Endothelial cell of umbilical vein (primary cell): ENCODE measurements around the gene TTC1.

Source experiments
- CTCF ChIP-seq, 2 donors: IDR thresholded peaks; 1 replicate in 1 of 2; 2 replicates in 1 of 2; pipeline ENCODE4 v1.5.1; 2011; ENCODE audit warnings: low read length in 2 of 2, mild to moderate bottlenecking in 2 of 2, moderate library complexity in 2 of 2, control low read depth in 1 of 2, inconsistent platforms in 1 of 2, low read depth in 1 of 2; ENCODE audit not compliant: insufficient read depth in 1 of 2; ENCODE audit errors: extremely low read depth in 1 of 2
- EZH2 ChIP-seq: IDR thresholded peaks from 2 replicates; pipeline ENCODE4 v1.6.1; 2012; ENCODE audit warnings: borderline replicate concordance, low read depth, mild to moderate bottlenecking, moderate library complexity, low read length, inconsistent platforms; ENCODE audit not compliant: severe bottlenecking
- FOS ChIP-seq: IDR thresholded peaks from 2 replicates; pipeline ENCODE4 v1.6.1; 2011; ENCODE audit warnings: mild to moderate bottlenecking, low read length, moderate library complexity, borderline replicate concordance; ENCODE audit not compliant: insufficient read depth
- GATA2 ChIP-seq: IDR thresholded peaks from 2 replicates; pipeline ENCODE4 v1.7.0; 2011; ENCODE audit warnings: low read depth, mild to moderate bottlenecking, moderate library complexity, mixed read lengths, low read length; ENCODE audit not compliant: insufficient read length, insufficient read depth
- JUN ChIP-seq: IDR thresholded peaks from 2 replicates; pipeline ENCODE4 v1.6.1; 2011; ENCODE audit warnings: borderline replicate concordance, low read depth; ENCODE audit not compliant: insufficient read length, insufficient read depth
- MAX ChIP-seq: IDR thresholded peaks from 2 replicates; pipeline ENCODE4 v1.6.1; 2011; ENCODE audit not compliant: insufficient read depth, insufficient read length
- MYC ChIP-seq: IDR thresholded peaks from one replicate; pipeline ENCODE4 v1.6.1; 2011; ENCODE audit warnings: mild to moderate bottlenecking, low read depth, low read length
- POLR2A ChIP-seq: IDR thresholded peaks from 2 replicates; pipeline ENCODE4 v1.6.1; 2012; ENCODE audit warnings: low read depth, mild to moderate bottlenecking, control low read depth, low read length
- POLR2AphosphoS5 ChIP-seq: IDR thresholded peaks from 2 replicates; pipeline ENCODE4 v1.6.1; 2012; ENCODE audit warnings: low read depth, mild to moderate bottlenecking, control low read depth, low read length, moderate library complexity; ENCODE audit not compliant: insufficient read depth

- TF ChIP-seq CTCF (IDR thresholded peaks at IDR 0.05; ENCODE audit: extremely low read depth in 1 of 2, insufficient read depth in 1 of 2, low read depth in 1 of 2, low read length in 2 of 2), result no peak
- no peak for TF ChIP-seq POLR2AphosphoS5
- no peak for TF ChIP-seq EZH2
- TF ChIP-seq FOS, result no peak
- no peak for TF ChIP-seq MAX
- TF ChIP-seq JUN, result no peak
- TF ChIP-seq POLR2A, result no peak
- TF ChIP-seq MYC, result no peak
- no peak for TF ChIP-seq GATA2
Measured at GRCh38 chr5:160064995-160065614, 56.2 kb downstream of the TTC1 start.
